ENCODE data around the gene ZNF467.
A peak's percentile ranks its signal among the peaks of the same experiment; 100 is the strongest.

The ZNF467 gene

GRCh38 chr7:149785983-149786382 is 12.6 kb upstream of the ZNF467 start:
- no peak for DNase-seq (ENCODE audit: low read depth)

DNA sequence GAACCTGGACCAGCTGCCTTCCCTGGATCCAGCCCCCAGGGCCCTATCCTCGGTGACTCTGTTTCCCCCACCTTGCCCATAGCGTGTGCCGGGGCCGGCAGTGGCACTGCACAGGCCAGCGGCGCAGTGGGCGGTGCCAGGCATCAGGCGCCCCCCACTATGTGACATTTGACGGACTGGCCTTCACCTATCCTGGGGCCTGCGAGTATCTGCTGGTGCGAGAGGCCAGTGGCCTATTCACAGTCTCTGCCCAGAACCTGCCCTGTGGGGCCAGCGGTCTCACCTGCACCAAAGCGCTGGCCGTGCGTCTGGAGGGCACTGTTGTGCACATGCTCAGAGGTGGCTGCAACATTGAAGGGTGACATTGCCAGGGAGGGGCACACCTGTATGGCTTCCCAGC is 12.0 kb upstream of the ZNF467 start:
- DNase-seq (ENCODE audit: low read depth), result no peak

DNA sequence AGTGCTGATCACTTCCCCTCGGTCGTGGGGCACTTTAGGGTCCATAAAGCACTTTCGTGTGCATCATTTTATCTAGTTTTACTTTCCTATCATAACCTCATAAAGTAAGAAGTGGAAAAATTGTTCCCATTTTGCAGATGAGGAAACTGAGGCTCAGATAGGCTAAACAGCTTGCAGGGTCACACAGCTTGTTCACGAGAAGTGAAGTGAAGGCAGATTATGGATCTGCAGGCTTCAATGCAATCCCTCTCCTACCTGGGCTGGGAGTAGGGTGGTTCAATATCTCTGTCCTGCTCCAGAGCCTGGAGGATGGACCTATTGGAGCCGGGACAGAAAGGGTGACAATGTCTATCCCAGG is 10.8 kb upstream of the ZNF467 start:
- DNase-seq (ENCODE audit: low read depth), result no peak

DNA sequence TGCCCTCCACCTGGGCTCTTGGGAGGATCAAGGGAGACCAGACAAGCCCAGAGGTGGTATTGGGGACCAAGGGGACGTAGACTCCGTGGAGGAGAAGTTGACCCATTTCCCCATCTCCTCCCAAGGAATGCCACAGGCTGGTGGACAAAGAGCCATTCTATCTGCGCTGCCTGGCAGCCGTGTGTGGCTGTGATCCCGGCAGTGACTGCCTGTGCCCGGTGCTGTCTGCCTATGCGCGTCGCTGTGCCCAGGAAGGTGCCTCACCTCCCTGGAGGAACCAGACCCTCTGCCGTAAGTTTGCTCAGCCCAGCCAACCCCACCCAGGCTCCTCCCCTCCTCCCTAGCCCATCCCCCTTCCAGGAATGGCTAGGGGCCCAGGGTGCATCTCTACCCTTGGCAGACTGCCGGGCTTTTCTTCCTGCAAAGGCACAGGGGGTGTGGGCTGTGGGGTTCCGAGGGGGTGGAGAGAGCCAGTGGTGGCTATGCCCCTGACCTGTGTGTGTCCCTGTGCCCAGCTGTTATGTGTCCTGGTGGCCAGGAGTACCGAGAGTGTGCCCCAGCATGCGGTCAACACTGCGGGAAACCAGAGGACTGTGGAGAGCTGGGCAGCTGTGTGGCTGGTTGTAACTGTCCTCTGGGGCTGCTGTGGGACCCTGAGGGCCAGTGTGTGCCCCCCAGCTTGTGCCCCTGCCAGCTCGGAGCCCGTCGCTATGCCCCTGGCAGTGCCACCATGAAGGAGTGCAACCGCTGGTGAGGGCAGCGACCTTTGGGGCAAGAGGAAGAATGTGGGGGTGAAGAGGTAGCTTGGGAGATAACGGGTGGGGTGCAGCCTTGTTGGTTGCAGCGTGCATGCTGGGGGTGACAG is 10.2 kb upstream of the ZNF467 start:
- DNase-seq (ENCODE audit: low read depth), result no peak

DNA sequence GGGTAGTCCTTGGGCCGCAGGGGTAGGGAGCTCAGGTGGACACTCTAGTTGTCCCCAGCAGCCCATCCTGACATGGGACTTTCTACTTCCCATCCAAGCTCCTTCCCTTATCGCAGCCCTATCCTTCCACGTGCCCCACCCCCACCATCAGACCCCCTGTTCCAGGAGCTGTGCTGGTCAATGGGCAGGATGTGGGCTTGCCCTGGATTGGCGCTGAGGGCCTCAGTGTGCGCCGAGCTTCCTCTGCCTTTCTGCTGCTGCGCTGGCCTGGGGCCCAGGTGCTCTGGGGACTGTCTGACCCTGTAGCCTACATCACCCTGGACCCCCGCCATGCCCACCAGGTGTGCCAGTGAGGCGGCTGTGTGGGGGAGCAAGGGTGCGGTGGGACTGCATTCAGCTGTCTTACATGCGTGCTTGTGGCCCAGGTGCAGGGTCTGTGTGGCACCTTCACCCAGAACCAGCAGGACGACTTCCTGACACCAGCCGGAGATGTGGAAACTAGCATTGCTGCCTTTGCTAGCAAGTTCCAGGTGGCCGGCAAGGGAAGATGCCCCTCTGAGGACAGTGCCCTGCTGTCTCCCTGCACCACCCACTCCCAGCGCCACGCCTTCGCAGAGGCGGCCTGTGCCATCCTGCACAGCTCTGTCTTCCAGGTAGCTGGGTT is 9.4 kb upstream of the ZNF467 start:
- no peak for DNase-seq (ENCODE audit: low read depth)

DNA sequence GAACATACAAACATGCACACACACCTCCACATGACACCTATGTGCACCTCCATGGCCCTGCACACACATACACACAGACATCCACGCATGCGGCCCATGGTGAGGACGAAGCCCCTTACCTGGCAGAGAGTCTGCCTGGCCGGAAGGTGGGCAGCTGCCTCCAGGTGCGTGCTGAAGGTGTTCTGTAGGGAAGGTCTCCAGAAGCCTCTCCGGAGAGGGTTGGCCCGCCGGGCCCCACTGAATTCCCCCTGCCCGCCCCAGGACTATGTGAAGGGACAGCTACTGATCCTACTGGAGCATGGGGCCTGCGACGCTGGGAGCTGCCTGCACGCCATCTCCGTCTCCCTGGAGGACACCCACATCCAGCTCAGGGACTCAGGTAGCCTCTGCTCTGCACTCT is 8.5 kb upstream of the ZNF467 start:
- no peak for DNase-seq (ENCODE audit: low read depth)

DNA sequence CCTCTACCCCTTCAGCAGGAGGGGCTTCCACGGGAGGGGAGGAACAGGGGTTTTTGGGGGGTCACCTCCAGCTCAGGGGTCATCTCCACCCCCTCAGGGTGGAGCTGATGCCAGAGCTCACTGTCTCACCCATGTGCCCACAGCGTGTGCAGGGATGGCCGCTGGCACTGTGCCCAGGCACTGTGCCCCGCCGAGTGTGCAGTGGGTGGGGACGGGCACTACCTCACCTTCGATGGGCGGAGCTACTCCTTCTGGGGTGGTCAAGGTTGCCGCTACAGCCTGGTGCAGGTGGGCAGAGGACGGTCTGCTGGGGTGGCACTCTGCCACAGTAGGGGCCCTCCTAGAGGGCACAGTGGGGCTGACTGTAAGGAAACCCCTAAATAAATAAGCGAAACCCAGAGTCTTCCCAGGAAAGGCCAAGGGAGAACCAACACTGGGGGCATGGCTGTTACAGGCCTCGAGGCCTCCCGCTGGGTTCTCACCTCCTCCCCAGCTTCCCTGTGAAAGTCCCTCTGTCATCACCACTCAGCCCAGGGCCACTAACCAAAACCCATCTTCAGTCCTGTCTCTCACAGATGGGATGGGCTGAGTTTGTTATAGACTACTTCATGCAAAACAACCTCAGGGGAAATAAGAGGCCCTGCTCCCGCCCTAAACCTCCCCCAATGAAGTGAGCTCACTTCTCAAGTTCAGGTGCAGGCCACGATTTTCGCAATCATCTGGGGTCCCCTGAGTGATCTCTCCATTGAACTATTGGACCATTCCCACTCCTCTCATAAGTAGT is 7.4 kb upstream of the ZNF467 start:
- DNase-seq (ENCODE audit: low read depth), result no peak

GRCh38 chr7:149780056-149780455 is 6.7 kb upstream of the ZNF467 start:
- no peak for DNase-seq (ENCODE audit: low read depth)

- DNase-seq (ENCODE audit: low read depth), result no peak
Observed at GRCh38 chr7:149779502-149779805, 6.1 kb upstream of the ZNF467 start.

DNA sequence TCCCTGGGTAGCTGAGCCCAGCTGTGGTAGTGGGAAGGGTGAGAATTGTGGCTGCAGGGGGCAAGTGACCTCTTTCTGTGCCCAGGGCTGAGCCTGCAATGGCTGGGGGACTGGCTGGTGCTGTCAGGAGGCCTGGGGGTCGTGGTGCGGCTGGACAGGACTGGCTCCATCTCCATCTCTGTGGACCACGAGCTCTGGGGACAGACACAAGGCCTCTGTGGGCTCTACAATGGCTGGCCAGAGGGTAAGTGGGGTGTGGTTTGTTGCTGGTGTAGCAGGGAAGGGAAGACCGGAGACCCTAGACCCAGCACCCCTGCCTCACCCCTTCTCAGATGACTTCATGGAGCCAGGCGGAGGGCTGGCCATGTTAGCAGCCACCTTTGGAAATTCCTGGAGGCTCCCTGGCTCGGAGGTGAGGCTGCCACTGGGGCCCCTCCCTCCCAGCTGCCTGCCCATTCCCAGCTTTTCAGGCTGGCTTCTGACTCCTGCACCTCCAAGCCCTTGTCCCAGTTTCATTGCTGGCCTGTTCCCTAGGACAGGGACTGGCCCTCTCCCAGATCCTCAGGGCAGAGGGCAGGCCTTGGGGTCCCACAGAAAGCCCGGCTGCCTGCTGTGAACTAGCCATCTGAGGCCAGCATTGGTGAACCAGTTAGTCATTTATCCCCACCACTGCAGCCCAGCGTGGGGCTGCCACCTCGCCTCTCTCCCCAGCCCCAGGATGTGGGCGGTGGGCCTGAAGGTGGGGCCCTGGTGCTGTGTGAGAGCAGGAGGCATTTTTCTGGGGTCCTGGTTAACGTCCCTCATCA is 5.5 kb upstream of the ZNF467 start:
- no peak for DNase-seq (ENCODE audit: low read depth)

- DNase-seq (ENCODE audit: low read depth), result no peak
Observed at GRCh38 chr7:149778327-149778637, 4.9 kb upstream of the ZNF467 start.

DNA sequence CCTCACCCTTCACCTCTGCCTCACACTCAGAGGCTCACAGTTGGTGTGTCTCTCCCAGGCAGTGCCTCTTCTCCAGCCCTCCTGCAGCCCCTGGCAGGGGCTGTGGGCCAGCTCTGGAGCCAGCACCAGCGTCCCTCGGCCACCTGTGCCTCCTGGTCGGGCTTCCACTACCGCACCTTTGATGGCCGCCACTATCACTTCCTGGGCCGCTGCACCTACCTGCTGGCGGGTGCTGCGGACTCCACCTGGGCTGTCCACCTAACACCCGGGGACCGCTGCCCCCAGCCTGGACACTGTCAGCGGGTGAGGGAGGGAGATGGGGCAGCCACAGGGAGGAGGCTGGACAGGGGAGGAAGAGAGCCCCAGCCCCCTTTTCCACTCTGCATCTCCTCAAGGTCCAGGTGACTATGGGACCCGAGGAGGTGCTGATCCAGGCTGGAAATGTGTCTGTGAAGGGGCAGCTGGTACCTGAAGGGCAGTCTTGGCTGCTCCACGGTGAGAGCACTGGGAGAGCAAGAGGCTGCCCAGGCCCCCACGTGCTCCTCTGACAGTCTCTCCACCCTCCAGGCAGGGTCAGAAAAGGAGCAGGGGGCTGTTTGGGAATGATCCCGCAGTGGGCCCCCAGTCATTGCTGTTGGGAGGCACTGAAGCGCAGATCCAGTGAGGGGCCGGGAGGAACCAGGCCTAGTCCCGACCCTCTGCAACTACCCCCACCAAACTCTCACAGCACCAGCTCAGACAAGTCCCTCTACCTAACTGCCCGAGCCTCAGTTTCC is 4.4 kb upstream of the ZNF467 start:
- no peak for DNase-seq (ENCODE audit: low read depth)

- no peak for DNase-seq (ENCODE audit: low read depth)
Observed at GRCh38 chr7:149776848-149777407, 3.5 kb upstream of the ZNF467 start.

DNA sequence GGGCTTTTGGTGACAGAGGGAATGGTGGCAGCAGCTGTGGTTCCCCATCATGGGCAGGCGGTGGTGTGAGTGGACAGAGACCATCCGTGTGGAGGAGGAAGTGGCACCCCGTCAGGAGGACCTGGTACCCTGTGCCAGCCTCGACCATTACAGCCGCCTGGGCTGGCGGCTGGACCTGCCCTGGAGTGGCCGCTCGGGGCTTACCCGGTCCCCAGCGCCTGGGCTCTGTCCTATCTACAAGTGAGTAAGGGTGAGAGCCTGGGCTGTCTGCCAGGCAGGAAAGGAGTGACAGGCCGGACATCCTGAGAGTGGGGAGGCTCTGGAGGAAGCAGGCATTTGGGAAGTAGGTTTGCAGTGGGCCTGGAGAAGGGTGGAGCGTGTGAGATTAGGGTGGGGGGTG is 2.9 kb upstream of the ZNF467 start:
- peak; percentile 53 for DNase-seq (ENCODE audit: low read depth)

GRCh38 chr7:149775176-149775556 is 1.8 kb upstream of the ZNF467 start:
- DNase-seq (ENCODE audit: low read depth), result no peak

- DNase-seq (ENCODE audit: low read depth), result no peak
Observed at GRCh38 chr7:149774237-149775175, 1.1 kb upstream of the ZNF467 start.

DNA sequence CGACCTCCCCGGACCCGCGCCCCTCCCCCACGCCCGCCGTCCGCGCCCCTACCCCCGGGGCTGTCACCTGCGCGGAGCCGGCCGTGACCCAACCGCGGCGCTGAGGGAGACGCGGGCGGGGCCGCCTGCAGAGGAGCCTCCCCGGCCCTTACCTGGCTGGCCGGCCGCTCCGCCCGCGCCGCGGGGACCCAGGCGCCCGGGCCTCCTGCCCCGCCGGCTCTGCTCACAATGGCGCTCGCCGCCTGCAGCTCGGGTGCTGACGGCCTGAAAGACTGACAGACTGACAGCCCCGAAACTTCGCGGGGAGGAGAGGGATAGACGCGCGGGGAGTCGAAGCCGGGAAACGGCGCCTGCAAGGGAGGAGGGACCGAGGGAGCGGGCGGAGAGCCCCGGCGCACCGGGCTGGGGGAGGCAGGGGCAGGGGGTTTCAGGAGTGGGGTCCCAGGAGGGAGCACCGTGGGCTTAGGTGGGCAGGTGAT is 393 bp downstream of the ZNF467 start:
- no peak for DNase-seq (ENCODE audit: low read depth)

DNA sequence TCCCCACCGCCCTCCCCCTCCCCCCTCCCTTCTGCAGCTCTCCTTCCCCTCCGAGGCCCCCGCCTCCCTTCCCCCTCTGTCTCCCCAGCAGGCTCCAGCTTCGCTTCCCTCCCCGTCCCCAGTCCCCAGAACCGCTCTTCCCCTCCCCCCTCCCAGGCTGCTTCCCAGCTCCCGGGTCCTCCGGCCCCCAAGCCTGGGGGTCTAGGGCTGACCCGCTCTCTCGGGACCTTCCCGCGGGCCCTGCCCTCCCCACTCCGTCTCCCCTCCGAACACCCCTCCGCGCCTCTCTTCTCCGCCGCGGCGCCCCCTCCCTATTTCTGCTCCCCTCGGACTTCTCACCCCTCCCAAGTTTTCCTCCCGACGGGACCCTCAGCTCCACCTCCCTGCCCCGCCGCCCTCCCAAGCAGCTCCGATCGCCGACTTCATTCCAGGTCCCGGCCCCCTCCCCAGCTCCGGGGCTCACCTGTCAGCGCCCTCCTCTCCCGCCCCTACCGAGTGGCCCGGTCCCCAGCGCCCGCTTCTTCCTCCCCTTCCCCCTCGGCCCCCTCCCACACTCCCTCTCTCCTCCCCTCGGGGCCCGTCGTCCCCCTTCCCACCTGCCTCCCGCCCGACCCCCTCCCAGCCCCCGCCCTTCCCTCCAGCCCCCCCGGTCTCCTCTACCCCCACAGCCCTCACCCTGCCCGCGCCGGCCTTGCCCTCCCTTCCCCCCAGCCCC is 990 bp downstream of the ZNF467 start:
- no peak for DNase-seq (ENCODE audit: low read depth)

- DNase-seq (ENCODE audit: low read depth), result peak; percentile 76
Observed at GRCh38 chr7:149771720-149772240, 1.6 kb downstream of the ZNF467 start.
